Activated CD4-positive, alpha-beta T cell treated with anti-CD3 and anti-CD28 coated beads for 4 hours (primary cell): ENCODE results near the gene STX4.
A peak's percentile ranks its signal among the peaks of the same experiment; 100 is the strongest.
"Not testable (repeated sequence)": the region's sequence is repeated elsewhere in the genome, so short reads cannot be mapped to it uniquely, and the experiment has no call there.

Experiments
- DNase-seq, 2 donors: peaks; one replicate each; pipeline ENCODE4 v3.0.0-alpha.2; 2020

Gene STX4

DNA sequence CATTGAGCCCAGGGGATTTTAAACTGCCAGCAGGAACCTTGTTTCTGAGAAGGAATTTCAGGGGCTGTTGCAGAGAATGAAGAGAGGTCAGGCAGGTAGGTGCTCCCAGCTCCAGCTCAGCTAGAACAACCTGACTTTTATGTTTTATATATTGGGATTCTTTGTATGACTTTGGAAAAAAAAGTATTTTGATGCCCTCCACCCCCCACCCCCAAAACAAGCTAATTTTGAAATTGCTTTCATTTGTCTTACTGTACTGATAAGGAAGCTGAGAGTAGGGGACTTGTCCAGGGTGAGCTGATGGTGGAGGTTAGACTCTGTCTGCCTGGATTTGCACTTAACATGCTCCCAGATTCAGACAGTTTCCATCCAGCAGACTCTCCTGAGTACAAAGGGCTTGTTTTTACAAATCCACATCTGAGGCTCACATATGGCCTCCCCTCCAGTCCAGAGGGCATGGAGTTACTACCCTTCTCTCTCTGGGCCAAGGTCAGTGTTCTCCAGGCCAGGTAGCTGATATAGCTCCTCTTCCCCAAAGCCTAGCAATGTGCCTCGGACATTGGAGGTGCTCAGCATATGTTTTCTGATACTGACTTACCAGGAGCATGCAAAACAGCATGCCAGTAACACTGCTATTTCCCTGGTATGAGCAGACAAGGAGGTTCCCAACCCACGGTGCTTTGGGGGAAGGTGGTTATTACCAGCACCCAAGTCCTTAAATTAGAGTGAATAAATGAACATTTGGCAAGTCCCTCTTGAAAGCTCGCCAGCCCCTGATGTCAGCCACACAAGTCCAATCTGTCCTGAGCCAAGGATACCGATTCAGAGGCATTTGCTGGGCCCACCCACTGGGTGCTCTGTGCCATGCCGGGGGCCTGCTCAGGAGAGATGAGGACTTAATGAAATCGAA is 34.3 kb upstream of the STX4 start:
- DNase-seq: no peak

DNA sequence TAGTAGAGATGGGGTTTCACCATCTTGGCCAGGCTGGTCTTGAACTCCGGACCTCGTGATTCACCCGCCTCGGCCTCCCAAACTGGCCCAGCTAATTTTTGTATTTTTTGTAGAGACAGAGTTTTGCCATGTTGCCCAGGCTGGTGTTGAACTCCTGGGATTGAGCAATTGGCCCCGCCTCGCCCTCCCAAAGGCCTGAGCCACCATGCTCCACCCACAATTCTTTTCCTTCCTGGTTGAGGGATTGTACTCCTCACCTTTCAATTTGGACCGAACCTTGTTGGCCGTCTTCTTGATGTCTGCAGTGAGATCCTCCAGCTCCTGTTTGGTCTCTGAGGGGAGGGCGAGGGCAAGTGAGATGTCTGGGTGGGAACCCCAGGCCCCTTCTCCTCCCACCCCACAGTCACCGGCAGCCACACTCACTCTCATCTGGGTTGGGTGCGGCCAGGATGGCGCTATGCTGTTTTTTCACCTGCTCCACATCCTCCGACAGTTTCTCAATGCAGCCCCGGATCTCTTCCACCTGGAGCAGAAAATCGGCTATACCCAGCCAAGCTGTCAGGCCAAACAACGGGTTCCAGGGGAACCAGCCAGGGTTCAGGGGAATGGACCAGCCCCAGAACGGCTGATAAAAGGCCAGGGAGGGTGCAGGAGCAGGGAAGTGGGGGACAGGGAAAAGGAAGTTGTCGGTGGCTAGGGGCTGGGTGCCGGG is 32.5 kb upstream of the STX4 start:
- DNase-seq: no peak

DNA sequence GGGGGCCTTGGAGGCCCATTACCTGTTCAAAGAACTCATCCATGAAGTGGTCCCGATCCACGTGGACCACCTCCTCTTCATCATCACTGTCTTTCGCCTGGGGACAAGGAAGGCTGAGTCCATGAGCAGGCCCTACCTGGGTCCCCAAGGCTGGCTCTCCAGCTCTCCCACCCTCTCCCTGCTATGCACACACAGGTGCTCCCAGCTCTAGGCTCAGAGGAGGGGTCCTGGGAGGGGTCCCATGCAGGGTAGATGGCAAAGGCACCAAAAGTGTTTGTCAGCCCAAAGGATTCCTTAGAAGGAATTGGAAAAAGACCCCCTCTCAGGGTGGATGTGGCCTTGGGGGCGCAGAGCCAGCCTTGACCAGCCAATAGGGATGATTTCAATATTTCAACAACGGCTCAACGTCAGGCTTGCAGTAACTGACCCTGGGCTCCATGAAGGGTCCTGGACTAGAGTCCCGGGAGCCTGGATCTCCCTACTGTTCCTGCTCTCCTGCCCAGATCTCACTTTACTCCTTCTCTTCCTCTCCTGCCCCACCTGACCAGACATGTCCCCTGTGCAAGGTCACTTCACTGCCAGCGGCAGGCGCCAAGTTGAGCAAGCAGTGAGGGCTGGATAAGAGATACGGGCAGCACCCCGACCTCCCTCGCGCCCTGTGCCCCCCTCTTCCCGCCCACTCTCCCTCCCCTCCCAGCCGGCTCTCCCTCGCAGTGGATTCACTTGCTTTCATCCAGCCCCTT is 31.7 kb upstream of the STX4 start:
- no peak for DNase-seq

DNA sequence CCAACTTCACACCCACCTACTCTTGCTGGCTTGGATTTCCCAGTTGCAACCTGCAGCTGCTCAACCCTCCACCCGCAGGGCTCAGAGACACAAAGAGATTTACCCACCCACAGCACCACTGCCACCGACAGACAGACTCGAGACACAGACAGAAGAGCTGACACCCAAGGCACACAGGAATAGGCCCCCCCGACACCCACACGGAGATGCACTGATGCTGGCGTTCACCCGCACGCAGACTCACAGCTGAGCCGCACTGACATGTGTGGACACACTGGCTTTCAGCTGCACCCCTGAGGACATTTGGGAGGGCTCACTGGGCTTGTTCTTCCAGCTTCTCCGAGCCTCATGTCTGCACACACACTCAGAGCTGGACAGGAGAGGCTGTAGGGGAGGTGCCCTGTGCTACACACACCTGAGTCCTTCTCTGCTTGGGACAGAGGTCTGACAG is 31.1 kb upstream of the STX4 start:
- DNase-seq: no peak

DNA sequence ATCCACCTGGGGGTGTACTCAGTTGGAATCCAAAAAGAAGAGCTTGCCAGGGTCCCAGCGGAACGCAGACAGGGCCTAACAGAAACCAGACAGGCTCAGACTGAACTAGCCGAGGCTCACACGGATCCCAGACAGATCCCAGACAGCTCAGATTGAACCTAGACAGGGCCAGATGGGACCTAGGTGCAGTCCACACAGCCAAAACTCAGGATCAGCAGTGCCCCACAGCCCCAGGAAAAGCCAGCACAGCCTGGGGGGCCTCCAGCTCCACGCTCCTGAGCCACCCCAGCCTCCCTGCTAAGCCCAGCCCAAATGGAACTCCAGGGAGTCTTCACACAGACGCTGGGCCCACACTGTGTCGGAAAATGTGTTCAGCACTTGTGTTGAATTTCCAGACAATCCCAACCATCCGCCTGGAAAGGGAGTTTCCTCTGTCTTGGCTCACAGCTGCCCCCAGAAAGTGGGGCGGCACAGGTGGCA is 30.5 kb upstream of the STX4 start:
- no peak for DNase-seq

DNA sequence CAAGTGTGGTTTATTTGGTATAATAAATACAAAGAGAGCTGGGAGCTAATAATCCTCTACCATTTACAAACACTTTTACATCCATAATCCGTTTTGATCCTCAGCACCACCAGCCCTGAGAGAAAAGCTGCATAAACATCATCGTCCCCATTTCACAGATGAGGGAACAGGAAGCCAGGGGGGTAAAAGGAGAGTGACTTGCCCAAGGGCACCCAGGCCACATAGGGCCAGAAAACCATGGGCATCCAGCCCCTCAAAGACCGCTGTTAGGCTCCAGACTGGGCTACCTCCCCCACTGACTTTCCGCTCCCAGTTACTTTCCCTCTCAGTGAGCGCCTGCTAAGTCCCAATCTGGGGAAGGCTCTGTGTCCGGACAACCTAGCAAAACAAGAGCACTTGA is 29.6 kb upstream of the STX4 start:
- no peak for DNase-seq

DNA sequence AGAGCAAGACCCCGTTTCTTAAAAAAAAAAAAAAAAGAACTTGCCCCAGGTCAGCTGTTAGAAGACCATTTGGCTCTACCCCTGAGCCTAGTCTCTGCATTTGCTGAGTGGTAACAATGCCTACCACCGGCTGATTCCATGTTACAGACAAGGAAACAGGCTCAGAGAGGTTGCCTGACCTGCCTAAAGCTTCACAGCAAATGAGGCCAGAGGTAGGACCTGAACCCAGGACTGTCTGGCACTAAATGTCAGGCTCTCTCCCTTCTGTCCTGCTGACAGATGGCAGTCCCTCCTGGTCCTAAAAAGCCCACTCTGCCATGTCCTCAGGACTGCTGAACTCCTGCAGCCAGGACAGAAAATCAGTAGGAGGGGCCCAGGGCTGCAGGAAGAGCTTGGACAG is 28.7 kb upstream of the STX4 start:
- no peak for DNase-seq

DNA sequence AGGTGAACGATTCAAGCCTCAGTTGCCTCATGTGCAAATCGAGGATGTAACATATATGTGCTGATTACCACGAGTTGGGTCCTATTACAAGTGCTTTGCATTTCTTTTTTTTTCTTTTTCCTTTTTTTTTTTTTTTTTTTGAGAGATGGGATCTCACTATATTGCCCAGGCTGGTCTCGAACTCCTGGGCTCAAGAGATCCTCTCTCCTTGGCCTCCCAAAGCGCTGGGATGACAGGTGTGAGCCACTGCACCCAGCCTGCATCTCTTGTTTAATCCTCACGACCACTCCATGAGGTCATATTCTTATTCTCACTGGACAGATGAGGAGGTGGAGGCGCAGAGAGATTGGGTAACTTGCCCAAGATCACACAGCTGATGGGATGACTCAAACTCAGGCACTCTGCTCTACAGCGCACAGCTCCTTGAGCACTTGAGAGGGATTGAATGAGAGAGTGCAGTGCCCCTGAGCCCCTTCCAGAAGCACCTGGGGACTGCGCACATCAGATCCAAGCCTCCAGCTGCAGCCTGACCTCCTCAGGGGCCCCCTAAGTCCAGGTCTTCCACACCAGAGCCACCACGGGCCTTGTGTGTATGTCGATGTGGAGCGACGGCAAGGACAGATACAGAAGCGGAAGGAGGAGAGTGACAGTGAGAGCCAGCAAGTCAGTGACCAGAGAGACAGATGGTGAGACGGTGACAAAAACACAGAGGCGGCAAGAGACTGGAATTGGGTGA is 27.8 kb upstream of the STX4 start:
- no peak for DNase-seq

DNA sequence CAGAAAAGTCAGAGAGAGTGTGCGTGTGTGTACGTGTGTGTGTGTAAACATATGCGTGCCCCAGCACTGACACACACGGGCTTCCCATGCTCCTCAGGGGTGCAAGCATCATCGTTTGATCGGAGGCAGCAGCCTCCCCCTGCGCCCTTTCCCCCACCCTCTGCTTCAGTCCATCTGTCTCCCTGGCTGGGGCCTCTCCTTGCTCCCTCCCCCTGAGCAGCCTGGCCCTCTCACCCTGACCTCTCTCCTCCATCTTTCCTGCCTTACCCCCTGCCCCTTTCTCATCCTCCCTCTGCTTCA is 27.3 kb upstream of the STX4 start:
- no peak for DNase-seq

DNA sequence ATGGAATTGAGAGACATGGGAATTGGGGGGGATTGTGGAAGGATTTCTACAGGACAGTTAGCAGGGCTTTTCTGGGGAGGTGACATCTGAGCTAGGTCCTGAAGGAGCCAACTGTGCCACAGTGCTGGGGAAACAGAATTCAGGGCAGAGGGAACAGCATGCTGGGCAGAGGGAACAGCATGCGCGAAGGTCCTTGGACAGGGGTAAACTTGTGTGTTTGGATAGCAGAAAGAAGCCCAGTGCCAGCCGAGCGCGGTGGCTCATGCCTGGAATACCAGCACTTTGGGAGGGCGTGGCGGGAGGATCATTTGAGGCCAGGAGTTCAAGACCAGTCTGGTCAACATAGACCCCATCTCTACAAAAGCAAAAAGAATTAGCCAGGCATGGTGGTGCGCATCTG is 26.8 kb upstream of the STX4 start:
- DNase-seq: no peak

DNA sequence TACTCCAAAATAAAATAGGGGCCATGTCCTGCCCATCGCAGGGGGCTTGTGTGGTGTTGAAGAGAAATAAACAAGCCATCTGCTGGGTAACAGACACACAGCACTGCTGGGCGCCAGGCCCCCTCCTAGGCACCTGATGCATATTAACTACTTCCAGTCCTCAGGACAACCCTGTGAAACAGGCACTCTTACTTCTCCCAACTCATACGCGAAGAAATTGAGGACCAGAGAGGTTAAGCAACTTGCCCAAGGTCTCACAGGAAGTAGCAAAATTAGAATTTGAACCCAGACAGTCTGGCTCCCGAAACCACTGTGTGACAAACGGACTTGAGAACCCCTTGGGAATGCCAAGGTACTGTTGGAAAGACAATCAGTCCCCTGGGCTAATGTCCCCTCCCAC is 25.7 kb upstream of the STX4 start:
- DNase-seq: no peak

DNA sequence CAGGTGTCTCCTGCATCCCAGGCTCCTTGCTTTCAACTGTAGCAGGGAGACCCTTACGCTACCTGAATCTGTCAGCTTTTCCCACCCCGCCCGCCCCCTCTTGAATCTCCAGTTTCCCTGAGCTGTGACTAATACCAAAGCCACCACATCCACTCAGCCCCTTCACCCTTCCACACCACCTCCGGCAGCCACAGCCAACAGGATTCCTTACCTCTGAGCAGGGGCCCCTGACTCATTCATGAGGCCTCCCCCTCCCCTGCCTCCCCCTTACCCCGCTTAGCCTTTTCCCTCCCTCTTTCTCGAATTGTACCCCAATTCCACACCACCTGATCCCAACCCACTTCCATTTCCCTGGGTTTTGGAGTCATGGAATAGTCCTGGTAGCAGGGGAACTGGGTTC is 25.2 kb upstream of the STX4 start:
- no peak for DNase-seq

DNA sequence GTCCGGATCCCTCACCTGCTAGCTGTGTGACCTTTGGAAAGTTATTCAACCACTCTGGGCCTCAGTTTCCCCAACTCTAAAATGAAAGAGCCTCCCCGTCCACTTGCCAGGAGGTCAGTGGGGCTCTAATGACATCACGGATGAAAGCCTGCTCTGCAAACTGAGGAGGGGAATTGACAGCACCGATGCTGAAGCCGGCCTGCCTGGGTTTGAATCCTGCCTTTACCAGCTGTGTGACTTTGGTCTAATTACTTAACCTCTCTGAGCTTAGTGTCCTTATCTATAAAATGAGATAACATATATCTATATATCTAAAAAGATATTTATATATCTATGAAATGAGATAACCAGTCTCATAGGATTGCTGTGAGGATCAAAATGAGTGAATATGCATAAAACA is 24.8 kb upstream of the STX4 start:
- DNase-seq: no peak

DNA sequence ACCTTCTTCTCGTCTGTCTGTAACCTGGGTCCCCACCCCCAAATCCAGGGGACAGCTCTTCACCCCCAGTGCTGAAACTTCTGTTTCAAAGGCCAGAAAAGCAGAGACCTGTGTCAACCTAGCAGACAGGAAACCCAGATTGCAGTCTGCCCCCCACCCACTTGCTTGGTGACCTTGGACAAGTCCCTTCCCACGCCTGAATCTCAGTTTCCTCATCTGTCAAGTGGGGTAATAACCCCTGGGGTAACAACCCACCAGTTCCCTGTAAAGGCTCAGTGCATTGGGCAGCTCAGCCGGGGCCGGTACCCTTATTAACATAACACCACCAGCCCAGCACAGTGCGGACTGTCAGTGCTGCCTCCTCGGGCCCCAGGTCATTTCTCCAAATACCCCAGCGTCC is 24.2 kb upstream of the STX4 start:
- no peak for DNase-seq

DNA sequence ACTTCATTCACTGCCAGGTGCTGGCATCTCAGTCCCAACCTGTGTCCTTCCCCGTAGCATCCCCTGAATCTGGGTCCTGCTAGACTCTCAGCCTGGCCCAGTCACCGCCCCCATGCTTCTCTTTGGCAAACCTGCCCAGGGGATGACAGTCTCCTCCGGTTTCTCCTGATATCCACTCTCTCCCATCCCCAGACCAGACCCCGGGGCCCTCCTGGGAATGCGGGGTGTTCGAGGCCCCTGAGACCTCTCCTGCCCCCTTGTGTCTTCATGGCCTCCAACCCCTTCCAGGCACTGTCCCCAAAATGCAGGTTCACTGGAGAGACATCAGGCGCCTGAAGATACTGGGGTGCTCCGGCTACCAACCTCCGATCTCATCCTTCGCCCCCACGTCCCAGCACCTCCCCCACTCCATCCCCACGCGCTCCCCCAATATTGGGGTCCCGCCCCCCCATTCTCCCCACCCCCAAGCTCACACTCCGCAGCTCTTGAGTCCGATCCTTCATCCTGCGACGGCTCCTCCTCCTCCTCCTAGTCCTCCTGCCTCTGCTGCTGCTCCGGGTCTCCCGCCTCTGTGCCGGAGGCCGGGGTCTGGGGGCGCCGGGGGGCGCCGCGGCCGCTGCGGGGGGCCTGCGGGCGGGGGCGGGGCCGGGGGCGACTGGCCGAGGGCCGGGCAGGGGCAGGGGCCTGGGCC is 23.3 kb upstream of the STX4 start:
- no peak for DNase-seq

DNA sequence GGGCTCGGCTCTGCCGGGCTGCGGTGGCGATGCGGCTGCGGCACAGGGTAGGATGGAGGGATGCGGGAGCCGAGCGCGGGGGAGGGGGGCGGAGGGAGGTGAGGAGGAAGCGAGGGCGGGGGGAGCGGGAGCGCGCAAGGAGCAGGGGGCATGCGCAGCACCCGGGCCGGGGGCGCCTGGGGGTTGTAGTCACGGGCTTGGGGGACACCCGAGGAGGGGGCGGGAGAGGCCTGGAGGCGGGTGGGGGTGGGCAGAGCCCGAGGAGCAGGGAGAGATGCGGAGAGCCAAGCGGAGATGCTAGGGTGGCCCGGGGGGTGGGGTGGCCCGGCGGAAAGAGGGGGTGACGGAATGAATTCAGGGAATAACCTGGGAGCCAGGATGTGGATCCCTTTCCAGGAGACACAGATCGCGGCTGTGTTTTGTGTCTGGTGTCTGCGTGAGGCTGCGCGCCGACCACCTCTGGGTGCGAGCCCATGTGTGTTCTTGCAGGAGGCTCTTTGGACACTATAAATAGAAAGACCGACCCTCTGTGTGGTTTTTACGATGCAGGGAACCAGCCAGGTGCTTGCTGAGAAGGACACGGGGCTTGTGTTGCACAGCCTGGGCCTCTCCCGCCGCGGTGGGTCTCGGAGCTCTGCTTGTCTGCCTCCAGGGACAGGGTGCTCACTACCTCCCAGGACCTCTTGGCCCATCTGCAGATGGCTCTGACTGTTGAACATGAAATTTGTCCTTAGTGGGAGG is 22.6 kb upstream of the STX4 start, which contains the start of gene STX1B:
TSS of gene STX1B (minus strand) at position 54 of the 741 bp plus-strand sequence. CDS start 242 bp downstream, outside the sequence.
- DNase-seq: peak; percentile 59

DNA sequence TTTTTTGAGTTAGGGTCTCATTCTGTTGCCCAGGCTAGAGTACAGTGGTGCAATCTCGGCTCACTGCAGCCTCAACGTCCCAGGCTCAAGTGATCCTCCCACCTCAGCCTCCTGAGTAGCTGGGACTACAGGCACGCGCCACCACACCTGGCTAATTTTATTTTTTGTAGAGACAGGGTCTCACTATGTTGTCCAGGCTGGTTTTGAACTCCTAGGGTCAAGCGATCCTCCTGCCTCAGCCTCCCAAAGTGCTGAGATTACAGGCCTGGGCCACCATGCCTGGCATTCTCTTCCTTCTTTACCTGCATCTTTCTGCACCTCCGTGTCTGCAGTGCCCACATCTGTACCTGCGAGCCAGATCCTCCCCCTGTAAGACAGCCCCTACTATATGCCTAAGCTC is 21.5 kb upstream of the STX4 start:
- not testable (repeated sequence) for DNase-seq

DNA sequence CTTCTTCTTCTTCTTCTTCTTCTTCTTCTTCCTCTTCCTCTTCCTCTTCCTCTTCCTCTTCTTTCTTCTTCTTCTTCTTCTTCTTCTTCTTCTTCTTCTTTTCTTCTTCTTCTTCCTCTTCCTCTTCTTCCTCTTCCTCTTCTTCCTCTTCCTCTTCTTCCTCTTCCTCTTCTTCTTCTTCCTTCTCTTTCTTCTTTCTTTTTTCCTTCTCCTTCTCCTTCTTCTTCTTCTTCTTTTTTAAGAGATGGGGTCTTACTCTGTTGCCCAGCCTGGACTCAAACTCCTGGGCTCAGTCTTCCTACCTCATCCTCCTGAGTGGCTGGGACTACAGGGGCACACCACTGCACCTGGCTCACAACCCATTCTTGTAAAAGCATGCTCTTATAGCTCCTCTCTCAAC is 20.1 kb upstream of the STX4 start:
- not testable (repeated sequence) for DNase-seq

DNA sequence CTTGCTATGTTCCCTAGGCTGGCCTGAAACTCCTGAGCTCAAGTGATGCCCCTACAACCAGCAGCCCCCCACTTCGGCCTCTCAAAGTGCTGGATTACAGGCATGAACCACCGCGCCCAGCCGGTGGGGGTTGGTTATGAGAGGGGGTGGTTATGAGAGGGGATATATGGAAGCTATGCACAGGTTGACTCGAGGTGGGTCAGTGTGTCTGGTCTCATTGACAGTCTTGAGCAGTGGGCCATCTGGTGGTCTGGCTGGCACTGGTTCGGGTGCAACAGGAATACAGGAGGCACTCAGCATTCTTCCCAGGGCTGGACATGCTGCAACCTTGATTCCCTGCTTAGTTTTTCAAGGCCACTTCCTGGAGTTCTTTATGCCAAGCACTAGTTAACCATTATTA is 17.3 kb upstream of the STX4 start:
- DNase-seq: no peak

DNA sequence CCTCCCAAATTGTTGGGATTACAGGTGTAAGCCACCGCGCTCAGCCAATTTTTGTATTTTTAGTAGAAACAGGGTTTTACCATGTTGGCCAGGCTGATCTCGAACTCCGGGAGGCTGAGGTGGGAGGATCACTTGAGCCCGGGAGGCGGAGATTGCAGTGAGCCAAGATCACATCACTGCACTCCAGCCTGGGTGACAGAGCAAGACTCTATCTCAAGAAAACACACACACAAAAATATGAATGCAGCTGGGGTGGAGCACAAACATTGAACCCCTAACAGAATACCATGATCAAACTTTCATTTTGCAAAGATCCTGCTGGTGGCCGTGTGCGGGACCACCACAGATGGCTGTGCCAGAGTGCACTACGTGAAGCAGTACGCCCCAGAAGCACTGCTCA is 15.6 kb upstream of the STX4 start:
- not testable (repeated sequence) for DNase-seq

DNA sequence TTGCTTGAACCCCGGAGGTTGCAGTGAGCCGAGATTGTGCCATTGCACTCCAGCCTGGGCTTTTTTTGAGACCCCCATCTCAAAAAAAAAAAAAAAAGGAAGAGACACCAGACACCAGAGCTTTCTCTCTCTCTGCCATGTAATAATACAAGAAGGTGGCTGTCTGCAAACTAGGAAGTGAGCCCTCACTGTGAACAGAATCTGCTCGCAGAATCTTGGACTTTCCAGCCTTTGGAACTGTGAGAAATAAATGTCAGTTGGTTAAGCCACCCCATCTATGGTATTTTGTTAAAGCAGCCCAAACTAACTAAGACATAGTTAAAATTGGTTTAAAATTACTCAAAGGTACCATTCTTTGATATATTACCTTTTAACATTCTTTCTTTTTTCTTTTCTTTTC is 12.8 kb upstream of the STX4 start:
- DNase-seq: no peak
